ENCODE measurements around the gene FGF9.

FGF9 gene

GRCh38 chr13:21685485-21686064 is 14.7 kb downstream of the FGF9 start:
- DNase-seq (ENCODE audit: low read depth) = no peak
- no peak overlapping the region for H3K4me3 ChIP-seq (ENCODE audit: low read depth, low read length)
- no peak for TF ChIP-seq CTCF (IDR thresholded peaks at IDR 0.05; ENCODE audit: low read depth, low read length, missing control alignments)

GRCh38 chr13:21686751-21687391 is 16.0 kb downstream of the FGF9 start:
- DNase-seq (ENCODE audit: low read depth) = no peak
- no peak for TF ChIP-seq CTCF (IDR thresholded peaks at IDR 0.05; ENCODE audit: low read depth, low read length, missing control alignments)
- H3K4me3 ChIP-seq (ENCODE audit: low read depth, low read length) = no peak overlapping the region

GRCh38 chr13:21688056-21688455 is 17.2 kb downstream of the FGF9 start:
- TF ChIP-seq CTCF (IDR thresholded peaks at IDR 0.05; ENCODE audit: low read depth, low read length, missing control alignments) = no peak
- H3K4me3 ChIP-seq (ENCODE audit: low read depth, low read length) = no peak overlapping the region
- DNase-seq (ENCODE audit: low read depth) = no peak

- DNase-seq (ENCODE audit: low read depth) = no peak
- TF ChIP-seq CTCF (IDR thresholded peaks at IDR 0.05; ENCODE audit: low read depth, low read length, missing control alignments) = no peak
- no peak overlapping the region for H3K4me3 ChIP-seq (ENCODE audit: low read depth, low read length)
Observed at GRCh38 chr13:21689097-21689496, 18.2 kb downstream of the FGF9 start.

GRCh38 chr13:21690955-21691354 is 20.1 kb downstream of the FGF9 start:
- TF ChIP-seq CTCF (IDR thresholded peaks at IDR 0.05; ENCODE audit: low read depth, low read length, missing control alignments) = no peak
- DNase-seq (ENCODE audit: low read depth) = no peak
- no peak overlapping the region for H3K4me3 ChIP-seq (ENCODE audit: low read depth, low read length)

GRCh38 chr13:21691500-21691899 is 20.6 kb downstream of the FGF9 start:
- TF ChIP-seq CTCF (IDR thresholded peaks at IDR 0.05; ENCODE audit: low read depth, low read length, missing control alignments) = no peak
- H3K4me3 ChIP-seq (ENCODE audit: low read depth, low read length) = no peak overlapping the region
- no peak for DNase-seq (ENCODE audit: low read depth)

GRCh38 chr13:21691928-21692327 is 21.1 kb downstream of the FGF9 start:
- no peak for TF ChIP-seq CTCF (IDR thresholded peaks at IDR 0.05; ENCODE audit: low read depth, low read length, missing control alignments)
- DNase-seq (ENCODE audit: low read depth) = no peak
- H3K4me3 ChIP-seq (ENCODE audit: low read depth, low read length) = no peak overlapping the region

Measured in GM12864 (cell line).